Measurements from ENCODE around the gene SOD3. TPM values are rescaled to one million over a fixed set of nuclear protein-coding genes. Genes with fewer than 3 reads are reported as not detected.

The SOD3 gene
- total and polyA plus RNA-seq, 4 experiments from 2014 or later = not detected

DNA sequence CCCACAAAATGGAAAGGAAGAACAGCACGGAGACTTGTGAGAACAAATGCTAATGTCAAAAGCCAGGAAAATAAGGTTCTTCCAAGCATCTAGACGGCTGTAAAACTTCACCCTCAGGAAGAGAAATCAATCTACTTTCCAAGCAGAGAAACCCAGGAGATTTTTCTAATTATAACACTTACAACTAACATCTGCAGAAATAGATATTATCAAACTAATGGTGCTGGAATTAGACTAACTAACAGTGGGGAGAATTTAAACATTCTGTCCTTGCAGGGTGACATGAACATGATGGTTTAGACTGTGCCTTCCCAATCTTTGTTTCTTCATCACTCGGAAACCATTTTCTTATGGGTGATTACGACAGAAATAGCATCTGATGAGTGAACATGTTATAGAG lies 40.3 kb downstream of the SOD3 start:
- no peak for DNase-seq
- Mint-ChIP-seq H3K4me1 (no peaks in the 10 kb centered on the region), H3K36me3 (no peaks in the 10 kb centered on the region), H3K27me3 (no peaks in the 10 kb centered on the region), H3K4me3 (no peak overlapping the region), H3K27ac (no peak overlapping the region), H3K9me3 (no peaks in the 10 kb centered on the region)
- Histone ChIP-seq H3K27ac (ENCODE audit: low read depth, low read length) (no peak overlapping the region), H3K4me3 (ENCODE audit: low read length in 2 of 2) (no peak overlapping the region), H3K27me3 (ENCODE audit: insufficient read depth, low read length) (no peaks in the 10 kb centered on the region), H3K36me3 (ENCODE audit: insufficient read depth, low read length) (no peaks in the 10 kb centered on the region), H3K9me3 (ENCODE audit: control insufficient read depth in 1 of 2, low read length in 2 of 2) (no peaks in the 10 kb centered on the region), H3K4me1 (ENCODE audit: insufficient read depth, low read length) (no peaks in the 10 kb centered on the region)
- ChIA-PET CTCF (ENCODE audit: partially characterized antibody) (no interaction called here), POLR2A (ENCODE audit: partially characterized antibody) (no interaction called here)
- intact Hi-C loops (cut with micrococcal nuclease) = no loop called here

DNA sequence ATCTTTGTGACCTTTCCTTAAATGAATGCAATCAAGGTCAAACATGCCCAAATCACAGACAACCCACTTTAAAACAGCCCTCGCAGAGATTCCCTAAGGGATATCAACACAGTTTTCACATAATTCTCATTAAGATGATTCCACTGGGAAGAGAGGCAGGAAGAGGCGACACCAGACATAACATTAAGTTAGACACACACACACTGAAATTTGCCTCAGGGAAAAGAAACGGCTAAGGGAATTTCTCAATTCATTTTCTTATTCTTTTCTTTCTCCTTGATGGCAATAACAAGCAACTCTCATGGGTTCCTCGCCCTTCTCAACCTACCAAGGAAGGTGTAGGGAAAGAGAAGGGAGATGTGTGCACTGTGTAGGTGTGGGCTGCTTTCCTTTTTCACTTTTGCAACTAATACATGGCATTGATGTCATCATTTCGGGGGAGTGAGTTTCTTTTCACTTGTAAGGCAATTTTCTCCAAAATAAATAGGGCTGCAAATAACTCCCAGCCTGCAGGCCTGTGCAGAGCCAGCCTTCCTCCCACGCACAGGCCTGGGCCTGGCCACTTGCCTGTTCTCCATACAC lies 41.4 kb downstream of the SOD3 start:
- no peak for DNase-seq
- Mint-ChIP-seq H3K36me3 (no peaks in the 10 kb centered on the region), H3K27me3 (no peaks in the 10 kb centered on the region), H3K27ac (no peak overlapping the region), H3K4me3 (no peak overlapping the region), H3K9me3 (no peaks in the 10 kb centered on the region), H3K4me1 (no peaks in the 10 kb centered on the region)
- H3K4me3 ChIP-seq (ENCODE audit: low read length in 2 of 2) = no peak overlapping the region
- H3K9me3 ChIP-seq (ENCODE audit: control insufficient read depth in 1 of 2, low read length in 2 of 2) = no peaks in the 10 kb centered on the region
- H3K27me3 ChIP-seq (ENCODE audit: insufficient read depth, low read length) = no peaks in the 10 kb centered on the region
- H3K36me3 ChIP-seq (ENCODE audit: insufficient read depth, low read length) = no peaks in the 10 kb centered on the region
- ChIA-PET POLR2A (ENCODE audit: partially characterized antibody) (no interaction called here), CTCF (ENCODE audit: partially characterized antibody) (no interaction called here)
- no peak overlapping the region for H3K27ac ChIP-seq (ENCODE audit: low read depth, low read length)
- intact Hi-C loops (cut with micrococcal nuclease) = no loop called here
- no peaks in the 10 kb centered on the region for H3K4me1 ChIP-seq (ENCODE audit: insufficient read depth, low read length)

DNA sequence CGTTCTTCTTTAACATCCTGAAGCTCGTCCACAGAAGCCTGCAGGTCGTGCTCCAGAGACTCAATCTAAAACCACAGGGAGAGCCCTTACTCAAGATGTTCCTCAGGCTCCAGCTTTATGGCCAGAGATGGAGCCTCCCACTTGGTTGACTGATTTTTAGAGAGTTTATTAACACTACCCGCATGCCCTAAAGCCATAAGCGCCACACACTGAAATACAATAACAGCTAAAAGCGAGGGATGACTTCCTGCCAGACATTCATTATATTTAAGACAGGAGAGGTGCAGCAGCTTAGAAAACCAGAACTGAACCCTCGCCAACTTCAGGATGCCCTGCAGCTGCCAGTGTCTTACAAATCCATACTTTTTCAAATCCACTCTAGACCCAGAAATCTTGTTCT lies 42.0 kb downstream of the SOD3 start:
- no peaks in the 10 kb centered on the region for H3K4me1 Mint-ChIP-seq
- Histone ChIP-seq H3K27ac (ENCODE audit: low read depth, low read length) (no peak overlapping the region), H3K4me1 (ENCODE audit: insufficient read depth, low read length) (no peaks in the 10 kb centered on the region), H3K36me3 (ENCODE audit: insufficient read depth, low read length) (no peaks in the 10 kb centered on the region), H3K27me3 (ENCODE audit: insufficient read depth, low read length) (no peaks in the 10 kb centered on the region), H3K4me3 (ENCODE audit: low read length in 2 of 2) (no peak overlapping the region), H3K9me3 (ENCODE audit: control insufficient read depth in 1 of 2, low read length in 2 of 2) (no peaks in the 10 kb centered on the region)
- no peak overlapping the region for H3K4me3 Mint-ChIP-seq
- H3K27me3 Mint-ChIP-seq = no peaks in the 10 kb centered on the region
- DNase-seq = no peak
- ChIA-PET POLR2A (ENCODE audit: partially characterized antibody) (no interaction called here), CTCF (ENCODE audit: partially characterized antibody) (no interaction called here)
- intact Hi-C loops (cut with micrococcal nuclease) = no loop called here
- H3K36me3 Mint-ChIP-seq = no peaks in the 10 kb centered on the region
- no peak overlapping the region for H3K27ac Mint-ChIP-seq
- H3K9me3 Mint-ChIP-seq = no peaks in the 10 kb centered on the region

DNA sequence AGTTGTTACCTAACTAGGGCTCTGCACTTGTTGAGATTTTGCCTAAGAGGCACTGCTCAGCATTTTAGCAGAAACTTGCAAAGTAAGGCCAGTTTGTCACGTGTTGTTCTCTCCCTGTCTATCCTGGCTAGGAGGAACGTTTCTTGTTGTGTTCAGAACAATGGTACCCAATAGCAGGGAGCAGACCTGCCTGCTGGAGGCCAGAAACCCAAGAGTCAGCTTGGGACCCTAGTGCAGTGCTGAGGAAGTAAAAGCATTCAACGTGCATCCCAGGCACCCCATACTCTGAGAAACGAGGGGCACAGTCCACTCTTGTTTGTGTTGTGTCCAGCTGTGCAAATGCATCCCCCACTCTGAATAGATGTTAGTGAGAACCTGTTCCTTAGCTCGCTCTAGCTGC lies 42.4 kb downstream of the SOD3 start:
- Mint-ChIP-seq H3K9me3 (no peaks in the 10 kb centered on the region), H3K36me3 (no peaks in the 10 kb centered on the region), H3K4me3 (no peak overlapping the region), H3K27ac (no peak overlapping the region), H3K27me3 (no peaks in the 10 kb centered on the region), H3K4me1 (no peaks in the 10 kb centered on the region)
- Histone ChIP-seq H3K9me3 (ENCODE audit: control insufficient read depth in 1 of 2, low read length in 2 of 2) (no peaks in the 10 kb centered on the region), H3K27ac (ENCODE audit: low read depth, low read length) (no peak overlapping the region), H3K36me3 (ENCODE audit: insufficient read depth, low read length) (no peaks in the 10 kb centered on the region), H3K4me3 (ENCODE audit: low read length in 2 of 2) (no peak overlapping the region), H3K4me1 (ENCODE audit: insufficient read depth, low read length) (no peaks in the 10 kb centered on the region), H3K27me3 (ENCODE audit: insufficient read depth, low read length) (no peaks in the 10 kb centered on the region)
- ChIA-PET CTCF (ENCODE audit: partially characterized antibody) (no interaction called here), POLR2A (ENCODE audit: partially characterized antibody) (no interaction called here)
- intact Hi-C loops (cut with micrococcal nuclease) = no loop called here
- no peak for DNase-seq

DNA sequence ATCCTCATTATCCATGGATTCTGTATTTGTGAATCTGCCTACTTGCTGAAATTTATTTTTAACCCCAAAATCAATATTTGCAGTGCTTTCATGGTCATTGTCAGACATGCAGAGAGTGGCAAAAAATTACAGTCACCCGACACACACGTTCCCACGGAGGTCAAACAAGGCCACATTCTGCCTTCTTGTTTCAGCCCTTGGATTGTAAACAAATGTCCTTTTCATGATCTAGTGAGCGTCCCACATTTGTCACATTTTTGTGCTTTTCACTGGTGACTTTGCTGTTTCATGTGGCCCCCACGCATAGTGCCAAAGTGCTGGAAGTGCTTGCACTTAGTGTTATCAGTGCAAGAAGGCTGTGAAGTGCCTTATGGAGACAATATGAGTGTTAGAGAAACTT lies 45.0 kb downstream of the SOD3 start:
- intact Hi-C loops (cut with micrococcal nuclease) = no loop called here
- H3K9me3 Mint-ChIP-seq = peaks cover 0 to 3% (median 0%) of the 10 kb centered on the region in 8 donors
- H3K27me3 Mint-ChIP-seq = no peaks in the 10 kb centered on the region
- H3K27me3 ChIP-seq (ENCODE audit: insufficient read depth, low read length) = no peaks in the 10 kb centered on the region
- H3K4me1 Mint-ChIP-seq = no peaks in the 10 kb centered on the region
- ChIA-PET CTCF (ENCODE audit: partially characterized antibody) (no interaction called here), POLR2A (ENCODE audit: partially characterized antibody) (no interaction called here)
- H3K4me1 ChIP-seq (ENCODE audit: insufficient read depth, low read length) = no peaks in the 10 kb centered on the region
- no peak overlapping the region for H3K4me3 ChIP-seq (ENCODE audit: low read length in 2 of 2)
- DNase-seq = no peak
- no peaks in the 10 kb centered on the region for H3K9me3 ChIP-seq (ENCODE audit: control insufficient read depth in 1 of 2, low read length in 2 of 2)
- no peak overlapping the region for H3K4me3 Mint-ChIP-seq
- no peaks in the 10 kb centered on the region for H3K36me3 Mint-ChIP-seq
- H3K27ac Mint-ChIP-seq = no peak overlapping the region
- H3K36me3 ChIP-seq (ENCODE audit: insufficient read depth, low read length) = no peaks in the 10 kb centered on the region
- H3K27ac ChIP-seq (ENCODE audit: low read depth, low read length) = no peak overlapping the region

DNA sequence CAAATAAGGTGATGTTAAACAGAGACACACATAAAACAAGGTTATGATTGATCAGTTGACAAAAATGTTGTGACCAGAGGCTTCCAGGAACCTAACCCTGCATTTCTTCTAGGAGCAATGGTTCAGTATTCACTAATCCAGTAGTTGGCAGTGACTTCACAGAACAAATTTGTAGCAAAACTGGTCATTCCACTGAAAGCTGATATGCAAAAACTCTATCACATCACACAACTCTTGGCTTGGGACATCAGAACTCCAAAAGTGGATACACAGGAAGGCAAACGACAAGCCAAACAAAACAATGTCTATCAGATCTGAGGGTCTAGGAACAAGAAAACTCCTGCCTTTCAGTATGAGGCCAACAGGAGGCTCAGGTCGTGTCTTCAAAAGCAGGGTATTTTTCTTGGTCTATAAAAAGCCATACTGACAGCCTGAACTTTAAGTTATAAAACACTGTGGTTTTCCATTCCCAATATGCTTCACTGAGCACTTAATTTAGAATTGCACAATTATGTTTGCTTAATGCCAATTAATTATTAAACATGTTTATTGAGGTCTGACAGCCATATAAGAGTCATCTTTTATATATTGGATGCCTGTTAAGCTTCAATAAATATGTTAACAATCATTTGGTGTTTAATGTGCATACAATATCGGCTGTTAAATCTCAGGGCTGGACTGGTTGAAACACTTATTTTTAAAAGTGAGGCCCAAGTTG lies 45.6 kb downstream of the SOD3 start:
- H3K9me3 ChIP-seq (ENCODE audit: control insufficient read depth in 1 of 2, low read length in 2 of 2) = no peaks in the 10 kb centered on the region
- H3K4me1 Mint-ChIP-seq = no peaks in the 10 kb centered on the region
- H3K4me3 ChIP-seq (ENCODE audit: low read length in 2 of 2) = no peak overlapping the region
- no peak overlapping the region for H3K27ac Mint-ChIP-seq
- CTCF ChIA-PET (ENCODE audit: partially characterized antibody) = no interaction called here
- H3K36me3 Mint-ChIP-seq = no peaks in the 10 kb centered on the region
- no peaks in the 10 kb centered on the region for H3K36me3 ChIP-seq (ENCODE audit: insufficient read depth, low read length)
- intact Hi-C loops (cut with micrococcal nuclease) = no loop called here
- no peaks in the 10 kb centered on the region for H3K27me3 ChIP-seq (ENCODE audit: insufficient read depth, low read length)
- POLR2A ChIA-PET (ENCODE audit: partially characterized antibody) = no interaction called here
- H3K9me3 Mint-ChIP-seq = peaks cover 0 to 3% (median 0%) of the 10 kb centered on the region in 8 donors
- H3K4me1 ChIP-seq (ENCODE audit: insufficient read depth, low read length) = no peaks in the 10 kb centered on the region
- no peak for DNase-seq
- no peaks in the 10 kb centered on the region for H3K27me3 Mint-ChIP-seq
- no peak overlapping the region for H3K27ac ChIP-seq (ENCODE audit: low read depth, low read length)
- H3K4me3 Mint-ChIP-seq = no peak overlapping the region

DNA sequence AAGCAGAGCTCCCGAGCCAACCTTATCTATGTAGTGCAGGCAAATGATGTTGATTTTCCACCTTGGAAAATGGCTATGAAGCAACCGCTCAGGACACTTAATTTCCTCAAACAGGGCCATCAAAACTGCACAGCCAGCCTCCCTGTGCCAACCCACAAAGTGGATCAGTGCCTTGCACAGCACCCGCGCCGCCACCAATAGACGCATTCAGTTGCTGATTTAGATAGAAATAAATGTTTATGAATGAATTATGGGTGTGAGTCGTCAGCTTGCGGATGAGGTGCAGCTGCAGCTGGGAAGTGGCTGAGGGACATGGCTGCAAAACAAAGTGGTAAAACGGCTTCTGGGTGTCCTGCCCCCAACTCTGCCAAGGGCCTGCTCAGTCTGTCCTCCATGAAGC lies 47.0 kb downstream of the SOD3 start:
- Mint-ChIP-seq H3K9me3 (peaks cover 0 to 3% (median 0%) of the 10 kb centered on the region in 8 donors), H3K27ac (no peak overlapping the region), H3K4me3 (no peak overlapping the region), H3K27me3 (no peaks in the 10 kb centered on the region), H3K36me3 (no peaks in the 10 kb centered on the region), H3K4me1 (no peaks in the 10 kb centered on the region)
- Histone ChIP-seq H3K4me3 (ENCODE audit: low read length in 2 of 2) (no peak overlapping the region), H3K4me1 (ENCODE audit: insufficient read depth, low read length) (no peaks in the 10 kb centered on the region), H3K9me3 (ENCODE audit: control insufficient read depth in 1 of 2, low read length in 2 of 2) (no peaks in the 10 kb centered on the region), H3K27me3 (ENCODE audit: insufficient read depth, low read length) (no peaks in the 10 kb centered on the region), H3K27ac (ENCODE audit: low read depth, low read length) (no peak overlapping the region), H3K36me3 (ENCODE audit: insufficient read depth, low read length) (no peaks in the 10 kb centered on the region)
- no peak for DNase-seq
- POLR2A ChIA-PET (ENCODE audit: partially characterized antibody) = no interaction called here
- intact Hi-C loops (cut with micrococcal nuclease) = no loop called here
- CTCF ChIA-PET (ENCODE audit: partially characterized antibody) = no interaction called here

DNA sequence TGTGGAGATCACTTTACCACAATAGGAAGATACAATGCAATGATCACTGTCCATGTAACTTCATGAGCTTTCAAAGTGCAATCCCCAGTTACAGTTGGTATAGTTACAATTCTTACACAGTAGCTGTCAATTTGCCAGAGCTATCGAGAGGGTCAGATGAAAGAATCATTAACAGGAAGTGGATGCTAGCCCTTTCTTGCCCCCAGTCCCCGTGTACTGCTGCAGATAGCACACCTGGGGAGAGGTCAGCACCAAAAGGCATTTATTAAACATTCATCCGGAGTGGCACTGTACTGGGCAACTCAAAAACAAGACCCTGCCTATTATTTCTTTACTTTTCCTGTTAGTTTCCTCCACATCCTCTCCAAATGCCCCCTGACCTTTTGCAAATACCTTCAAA lies 47.7 kb downstream of the SOD3 start:
- Histone ChIP-seq H3K27me3 (ENCODE audit: insufficient read depth, low read length) (no peaks in the 10 kb centered on the region), H3K4me3 (ENCODE audit: low read length in 2 of 2) (no peak overlapping the region), H3K9me3 (ENCODE audit: control insufficient read depth in 1 of 2, low read length in 2 of 2) (no peaks in the 10 kb centered on the region), H3K36me3 (ENCODE audit: insufficient read depth, low read length) (no peaks in the 10 kb centered on the region), H3K4me1 (ENCODE audit: insufficient read depth, low read length) (no peaks in the 10 kb centered on the region), H3K27ac (ENCODE audit: low read depth, low read length) (no peak overlapping the region)
- H3K9me3 Mint-ChIP-seq = peaks cover 0 to 3% (median 0%) of the 10 kb centered on the region in 8 donors
- H3K4me3 Mint-ChIP-seq = no peak overlapping the region
- ChIA-PET POLR2A (ENCODE audit: partially characterized antibody) (no interaction called here), CTCF (ENCODE audit: partially characterized antibody) (no interaction called here)
- no peak for DNase-seq
- no peak overlapping the region for H3K27ac Mint-ChIP-seq
- intact Hi-C loops (cut with micrococcal nuclease) = no loop called here
- no peaks in the 10 kb centered on the region for H3K4me1 Mint-ChIP-seq
- H3K36me3 Mint-ChIP-seq = no peaks in the 10 kb centered on the region
- H3K27me3 Mint-ChIP-seq = no peaks in the 10 kb centered on the region
